ENCODE measurements around the gene C2orf68. TPM values are rescaled to one million over a fixed set of nuclear protein-coding genes. Genes with fewer than 3 reads are reported as not detected.

Gene C2orf68
- total and polyA plus RNA-seq, 2 of the 13 experiments (the other 11 are each of a cell fraction or from before 2014, with no cell fraction given), result 47.1 to 77.4 TPM

GRCh38 chr2:85604568-85605339 lies 7.1 kb downstream of the C2orf68 start (continued):
- TF ChIP-seq, protein P1, sequence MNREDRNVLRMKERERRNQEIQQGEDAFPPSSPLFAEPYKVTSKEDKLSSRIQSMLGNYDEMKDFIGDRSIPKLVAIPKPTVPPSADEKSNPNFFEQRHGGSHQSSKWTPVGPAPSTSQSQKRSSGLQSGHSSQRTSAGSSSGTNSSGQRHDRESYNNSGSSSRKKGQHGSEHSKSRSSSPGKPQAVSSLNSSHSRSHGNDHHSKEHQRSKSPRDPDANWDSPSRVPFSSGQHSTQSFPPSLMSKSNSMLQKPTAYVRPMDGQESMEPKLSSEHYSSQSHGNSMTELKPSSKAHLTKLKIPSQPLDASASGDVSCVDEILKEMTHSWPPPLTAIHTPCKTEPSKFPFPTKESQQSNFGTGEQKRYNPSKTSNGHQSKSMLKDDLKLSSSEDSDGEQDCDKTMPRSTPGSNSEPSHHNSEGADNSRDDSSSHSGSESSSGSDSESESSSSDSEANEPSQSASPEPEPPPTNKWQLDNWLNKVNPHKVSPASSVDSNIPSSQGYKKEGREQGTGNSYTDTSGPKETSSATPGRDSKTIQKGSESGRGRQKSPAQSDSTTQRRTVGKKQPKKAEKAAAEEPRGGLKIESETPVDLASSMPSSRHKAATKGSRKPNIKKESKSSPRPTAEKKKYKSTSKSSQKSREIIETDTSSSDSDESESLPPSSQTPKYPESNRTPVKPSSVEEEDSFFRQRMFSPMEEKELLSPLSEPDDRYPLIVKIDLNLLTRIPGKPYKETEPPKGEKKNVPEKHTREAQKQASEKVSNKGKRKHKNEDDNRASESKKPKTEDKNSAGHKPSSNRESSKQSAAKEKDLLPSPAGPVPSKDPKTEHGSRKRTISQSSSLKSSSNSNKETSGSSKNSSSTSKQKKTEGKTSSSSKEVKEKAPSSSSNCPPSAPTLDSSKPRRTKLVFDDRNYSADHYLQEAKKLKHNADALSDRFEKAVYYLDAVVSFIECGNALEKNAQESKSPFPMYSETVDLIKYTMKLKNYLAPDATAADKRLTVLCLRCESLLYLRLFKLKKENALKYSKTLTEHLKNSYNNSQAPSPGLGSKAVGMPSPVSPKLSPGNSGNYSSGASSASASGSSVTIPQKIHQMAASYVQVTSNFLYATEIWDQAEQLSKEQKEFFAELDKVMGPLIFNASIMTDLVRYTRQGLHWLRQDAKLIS (CRISPR knock-in tag; IDR thresholded peaks at IDR 0.05), result no peak
- no peak for TF ChIP-seq NR3C1 (CRISPR knock-in tag; IDR thresholded peaks at IDR 0.05)
- TF ChIP-seq, protein P2, sequence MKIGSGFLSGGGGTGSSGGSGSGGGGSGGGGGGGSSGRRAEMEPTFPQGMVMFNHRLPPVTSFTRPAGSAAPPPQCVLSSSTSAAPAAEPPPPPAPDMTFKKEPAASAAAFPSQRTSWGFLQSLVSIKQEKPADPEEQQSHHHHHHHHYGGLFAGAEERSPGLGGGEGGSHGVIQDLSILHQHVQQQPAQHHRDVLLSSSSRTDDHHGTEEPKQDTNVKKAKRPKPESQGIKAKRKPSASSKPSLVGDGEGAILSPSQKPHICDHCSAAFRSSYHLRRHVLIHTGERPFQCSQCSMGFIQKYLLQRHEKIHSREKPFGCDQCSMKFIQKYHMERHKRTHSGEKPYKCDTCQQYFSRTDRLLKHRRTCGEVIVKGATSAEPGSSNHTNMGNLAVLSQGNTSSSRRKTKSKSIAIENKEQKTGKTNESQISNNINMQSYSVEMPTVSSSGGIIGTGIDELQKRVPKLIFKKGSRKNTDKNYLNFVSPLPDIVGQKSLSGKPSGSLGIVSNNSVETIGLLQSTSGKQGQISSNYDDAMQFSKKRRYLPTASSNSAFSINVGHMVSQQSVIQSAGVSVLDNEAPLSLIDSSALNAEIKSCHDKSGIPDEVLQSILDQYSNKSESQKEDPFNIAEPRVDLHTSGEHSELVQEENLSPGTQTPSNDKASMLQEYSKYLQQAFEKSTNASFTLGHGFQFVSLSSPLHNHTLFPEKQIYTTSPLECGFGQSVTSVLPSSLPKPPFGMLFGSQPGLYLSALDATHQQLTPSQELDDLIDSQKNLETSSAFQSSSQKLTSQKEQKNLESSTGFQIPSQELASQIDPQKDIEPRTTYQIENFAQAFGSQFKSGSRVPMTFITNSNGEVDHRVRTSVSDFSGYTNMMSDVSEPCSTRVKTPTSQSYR (CRISPR knock-in tag; IDR thresholded peaks at IDR 0.05; ENCODE audit: borderline replicate concordance), result 0 out of 2 replicates have a peak, but pooled peaks have one; percentile 14
- no peak for TF ChIP-seq ZNF501 (CRISPR knock-in tag; IDR thresholded peaks at IDR 0.05)
- no peak for TF ChIP-seq KDM6A (CRISPR knock-in tag; IDR thresholded peaks at IDR 0.05; ENCODE audit: low read depth)
- no peak for TF ChIP-seq YY1 (IDR thresholded peaks at IDR 0.05; ENCODE audit: insufficient read depth, insufficient replicate concordance, low read depth, low read length)
